ENCODE results near the gene ANKRD28.
"Not testable (repeated sequence)": the region's sequence is repeated elsewhere in the genome, so short reads cannot be mapped to it uniquely, and the experiment has no call there.

Gene ANKRD28

DNA sequence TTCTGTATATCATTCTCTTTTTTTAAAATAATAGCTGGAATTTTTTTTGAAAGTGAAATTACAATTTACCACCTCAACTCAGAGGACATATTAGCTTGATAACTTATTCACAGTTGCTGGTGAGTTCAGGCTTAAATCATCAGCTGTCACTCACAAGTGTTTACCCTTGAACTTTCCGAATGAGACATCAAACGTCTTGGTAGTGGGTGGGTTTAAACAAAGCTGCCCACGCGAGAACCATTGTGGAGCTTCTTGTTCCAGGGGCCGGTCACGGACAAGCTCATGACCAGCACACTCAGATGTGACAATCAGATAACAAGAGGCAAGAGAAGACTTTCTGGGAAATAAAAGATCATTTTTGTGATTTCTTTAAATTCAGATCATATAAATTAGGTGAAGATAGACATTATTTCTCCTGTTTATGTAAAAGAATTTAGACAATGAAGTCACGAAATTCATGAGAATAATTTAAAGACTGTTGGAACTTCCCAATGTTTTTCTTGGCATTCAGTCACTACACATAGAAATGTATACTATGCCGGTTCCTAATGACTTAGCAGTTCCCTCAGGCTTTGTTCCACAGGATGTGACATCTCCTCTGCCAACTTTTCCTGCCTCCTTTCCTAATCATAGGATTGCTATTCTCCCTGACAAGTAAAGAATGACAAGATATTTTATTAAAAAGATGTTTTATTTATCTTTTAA, 167.0 kb downstream of the ANKRD28 start:
- peak overlapping the region; percentile 18 for H3K4me3 ChIP-seq (ENCODE audit: low read depth, low read length)
- in situ Hi-C loops (cut with HindIII; ENCODE audit: low pct_ligation_motif_present, low sequenced_read_pairs): loop anchor here (25.0 kb wide), 1 partner anchor 157 kb away; the partner anchor contains the start of gene ANKRD28
- TF ChIP-seq, protein P1, sequence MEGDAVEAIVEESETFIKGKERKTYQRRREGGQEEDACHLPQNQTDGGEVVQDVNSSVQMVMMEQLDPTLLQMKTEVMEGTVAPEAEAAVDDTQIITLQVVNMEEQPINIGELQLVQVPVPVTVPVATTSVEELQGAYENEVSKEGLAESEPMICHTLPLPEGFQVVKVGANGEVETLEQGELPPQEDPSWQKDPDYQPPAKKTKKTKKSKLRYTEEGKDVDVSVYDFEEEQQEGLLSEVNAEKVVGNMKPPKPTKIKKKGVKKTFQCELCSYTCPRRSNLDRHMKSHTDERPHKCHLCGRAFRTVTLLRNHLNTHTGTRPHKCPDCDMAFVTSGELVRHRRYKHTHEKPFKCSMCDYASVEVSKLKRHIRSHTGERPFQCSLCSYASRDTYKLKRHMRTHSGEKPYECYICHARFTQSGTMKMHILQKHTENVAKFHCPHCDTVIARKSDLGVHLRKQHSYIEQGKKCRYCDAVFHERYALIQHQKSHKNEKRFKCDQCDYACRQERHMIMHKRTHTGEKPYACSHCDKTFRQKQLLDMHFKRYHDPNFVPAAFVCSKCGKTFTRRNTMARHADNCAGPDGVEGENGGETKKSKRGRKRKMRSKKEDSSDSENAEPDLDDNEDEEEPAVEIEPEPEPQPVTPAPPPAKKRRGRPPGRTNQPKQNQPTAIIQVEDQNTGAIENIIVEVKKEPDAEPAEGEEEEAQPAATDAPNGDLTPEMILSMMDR (IDR thresholded peaks at IDR 0.05; ENCODE audit: low read depth, low read length, missing control alignments): no peak
- peak overlapping the region; percentile 90 for H3K27ac ChIP-seq
- no peaks in the 10 kb centered on the region for H3K27me3 ChIP-seq (replicated peaks)
- peak; percentile 87 for DNase-seq
- H3K36me3 ChIP-seq (replicated peaks): no peaks in the 10 kb centered on the region

DNA sequence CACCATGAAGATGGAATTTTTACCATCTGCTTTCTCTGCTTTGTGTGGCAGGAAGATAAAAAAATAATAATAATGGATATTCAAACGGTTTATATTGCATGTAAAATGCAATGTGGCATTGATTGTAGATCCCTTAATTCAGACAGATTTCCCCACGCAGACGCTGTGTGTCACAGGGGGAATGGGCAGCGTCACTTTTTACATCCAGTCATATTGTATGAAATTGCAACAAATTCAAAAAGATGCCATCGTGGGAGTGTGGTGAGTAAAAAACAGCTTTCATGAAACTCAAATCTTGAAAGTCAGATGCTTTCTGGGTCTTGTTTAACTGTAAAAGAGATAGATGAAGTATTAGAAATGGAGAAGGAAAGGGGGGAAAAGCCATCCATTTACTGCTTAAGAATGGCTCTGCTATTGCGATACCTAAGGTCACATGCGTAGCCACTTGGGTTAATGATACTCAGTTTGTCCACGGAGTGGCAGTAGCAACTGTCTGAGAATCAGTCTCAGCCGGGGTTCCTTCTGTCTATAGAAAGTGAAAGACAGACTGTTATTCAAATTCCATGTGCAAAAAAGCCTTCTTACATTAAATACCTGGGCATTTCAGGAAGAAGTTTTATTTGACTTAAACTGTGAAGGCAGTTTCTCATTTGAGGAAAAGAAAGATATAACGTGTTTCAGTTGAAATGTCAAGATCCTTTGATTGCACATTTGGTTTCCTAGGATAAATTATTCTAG, 167.8 kb downstream of the ANKRD28 start:
- DNase-seq: peak; percentile 88
- in situ Hi-C loops (cut with HindIII; ENCODE audit: low pct_ligation_motif_present, low sequenced_read_pairs): loop anchor here (25.0 kb wide), 1 partner anchor 157 kb away; the partner anchor contains the start of gene ANKRD28
- peak overlapping the region; percentile 18 for H3K4me3 ChIP-seq (ENCODE audit: low read depth, low read length)
- TF ChIP-seq, protein P1 (IDR thresholded peaks at IDR 0.05; ENCODE audit: low read depth, low read length, missing control alignments): peak; percentile 77
- H3K27me3 ChIP-seq (replicated peaks): no peaks in the 10 kb centered on the region
- H3K27ac ChIP-seq: peak overlapping the region; percentile 90
- H3K36me3 ChIP-seq (replicated peaks): no peaks in the 10 kb centered on the region

DNA sequence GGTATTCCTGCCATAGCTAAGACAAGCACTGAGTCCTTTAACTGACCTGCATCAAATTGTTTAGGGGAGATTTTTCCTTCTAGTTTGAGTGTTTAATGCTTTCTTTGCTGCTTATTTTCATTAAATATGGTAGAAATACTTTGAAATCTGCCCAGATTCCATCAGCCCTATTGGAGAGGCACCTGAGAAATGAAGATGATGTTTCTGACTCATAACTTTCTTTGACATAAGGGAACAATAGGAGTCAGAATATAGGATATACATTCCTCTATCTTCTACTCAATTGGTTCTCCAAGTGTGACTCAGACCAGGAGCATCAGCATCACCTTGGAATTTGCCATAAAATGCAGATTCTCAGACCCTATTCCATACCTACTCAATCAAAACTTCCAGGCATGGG, 168.8 kb downstream of the ANKRD28 start:
- Histone ChIP-seq H3K27ac (no peak overlapping the region), H3K36me3 (replicated peaks) (no peaks in the 10 kb centered on the region), H3K4me3 (ENCODE audit: low read depth, low read length) (no peak overlapping the region), H3K27me3 (replicated peaks) (no peaks in the 10 kb centered on the region)
- no peak for DNase-seq
- TF ChIP-seq, protein P1 (IDR thresholded peaks at IDR 0.05; ENCODE audit: low read depth, low read length, missing control alignments): no peak
- in situ Hi-C loops (cut with HindIII; ENCODE audit: low pct_ligation_motif_present, low sequenced_read_pairs): loop anchor here (25.0 kb wide), 1 partner anchor 158 kb away; the partner anchor contains the start of gene ANKRD28

DNA sequence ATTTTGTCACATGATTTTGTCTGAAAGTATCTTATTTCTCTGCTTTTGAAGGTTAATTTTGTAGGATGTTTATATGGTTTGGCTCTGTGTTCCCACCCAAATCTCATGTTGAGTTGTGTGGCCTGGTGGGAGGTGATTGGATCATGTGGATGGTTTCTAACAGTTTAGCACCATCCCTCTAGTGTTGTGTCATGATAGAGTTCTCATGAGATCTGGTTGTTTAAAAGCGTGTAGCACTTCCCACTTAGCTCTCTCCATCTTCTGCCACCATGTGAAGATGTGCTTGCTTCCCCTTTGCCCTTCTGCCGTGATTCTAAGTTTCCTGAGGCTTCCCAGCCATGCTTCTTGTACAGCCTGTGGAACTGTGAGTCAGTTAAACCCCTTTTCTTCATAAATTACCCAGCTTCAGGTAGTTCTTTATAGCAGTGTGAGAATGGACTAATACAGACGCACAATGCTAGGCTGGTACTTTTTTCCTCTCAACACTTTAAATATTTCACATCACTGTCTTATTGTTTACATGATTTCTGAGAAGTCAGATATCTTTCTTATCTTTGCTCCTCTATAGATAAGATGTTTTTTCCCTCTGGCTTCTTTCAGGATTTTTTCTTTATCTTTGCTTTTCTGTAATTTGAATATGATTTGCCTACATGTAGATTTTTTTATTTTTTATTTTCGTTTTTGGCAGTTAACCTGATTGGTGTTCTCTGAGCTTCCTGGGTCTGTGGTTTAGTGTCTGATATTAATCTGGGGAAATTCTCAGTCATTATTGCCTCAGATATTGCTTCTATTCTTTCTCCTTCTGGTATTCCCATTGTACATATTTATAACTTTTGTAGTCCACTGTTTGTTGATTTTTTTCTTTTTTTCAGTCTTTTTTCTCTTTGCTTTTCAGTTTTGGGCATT, 174.0 kb downstream of the ANKRD28 start:
- no peak overlapping the region for H3K27ac ChIP-seq
- no peak overlapping the region for H3K4me3 ChIP-seq (ENCODE audit: low read depth, low read length)

DNA sequence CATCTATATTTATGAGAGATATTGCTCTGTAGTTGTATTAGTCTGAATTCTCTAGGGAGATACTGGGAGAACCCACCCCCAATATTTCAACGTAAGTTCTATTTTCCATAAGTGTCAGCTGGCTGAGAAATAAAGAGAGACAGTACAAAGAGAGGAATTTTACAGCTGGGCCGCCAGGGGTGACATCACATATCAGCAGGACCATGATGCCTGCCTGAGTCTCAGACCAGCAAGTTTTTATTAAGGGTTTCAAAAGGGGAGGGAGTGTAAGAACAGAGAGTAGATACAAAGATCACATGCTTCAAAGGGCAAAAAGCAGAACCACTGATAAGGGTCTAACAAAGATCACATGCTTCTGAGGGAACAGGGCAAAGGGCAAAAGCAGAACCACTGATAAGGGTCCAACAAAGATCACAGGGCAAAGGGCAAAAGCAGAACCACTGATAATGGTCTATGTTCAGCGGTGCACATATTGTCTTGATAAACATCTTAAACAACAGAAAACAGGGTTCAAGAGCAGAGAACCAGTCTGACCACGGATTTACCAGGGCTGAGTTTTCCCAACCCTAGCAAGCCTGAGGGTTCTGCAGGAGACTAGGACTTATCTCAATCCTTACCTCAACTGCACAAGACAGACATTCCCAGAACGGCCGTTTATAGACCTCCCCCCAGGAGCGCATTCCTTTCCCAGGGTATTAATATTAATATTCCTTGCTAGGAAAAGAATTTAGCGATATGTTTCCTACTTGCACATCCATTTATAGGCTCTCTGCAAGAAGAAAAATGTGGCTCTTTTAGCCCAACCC, 177.9 kb downstream of the ANKRD28 start:
- H3K36me3 ChIP-seq (replicated peaks); DNase-seq; H3K27me3 ChIP-seq (replicated peaks); in situ Hi-C loops (cut with HindIII; ENCODE audit: low pct_ligation_motif_present, low sequenced_read_pairs); H3K27ac ChIP-seq; H3K4me3 ChIP-seq (ENCODE audit: low read depth, low read length): not testable (repeated sequence)

More for the DNA sequence above, 174.0 kb downstream of the ANKRD28 start:
- DNase-seq: no peak
- TF ChIP-seq, protein P1 (IDR thresholded peaks at IDR 0.05; ENCODE audit: low read depth, low read length, missing control alignments): no peak
- Histone ChIP-seq H3K36me3 (replicated peaks) (no peaks in the 10 kb centered on the region), H3K27me3 (replicated peaks) (no peaks in the 10 kb centered on the region)
- in situ Hi-C loops (cut with HindIII; ENCODE audit: low pct_ligation_motif_present, low sequenced_read_pairs): no loop called here
